Measurements from ENCODE around the gene UTY. TPM values are rescaled to one million over a fixed set of nuclear protein-coding genes. Genes with fewer than 3 reads are reported as not detected.

Gene UTY
- total RNA-seq, 3 donors from 2014 or later, result 32.5 to 35.4 TPM; not detected in 1

DNA sequence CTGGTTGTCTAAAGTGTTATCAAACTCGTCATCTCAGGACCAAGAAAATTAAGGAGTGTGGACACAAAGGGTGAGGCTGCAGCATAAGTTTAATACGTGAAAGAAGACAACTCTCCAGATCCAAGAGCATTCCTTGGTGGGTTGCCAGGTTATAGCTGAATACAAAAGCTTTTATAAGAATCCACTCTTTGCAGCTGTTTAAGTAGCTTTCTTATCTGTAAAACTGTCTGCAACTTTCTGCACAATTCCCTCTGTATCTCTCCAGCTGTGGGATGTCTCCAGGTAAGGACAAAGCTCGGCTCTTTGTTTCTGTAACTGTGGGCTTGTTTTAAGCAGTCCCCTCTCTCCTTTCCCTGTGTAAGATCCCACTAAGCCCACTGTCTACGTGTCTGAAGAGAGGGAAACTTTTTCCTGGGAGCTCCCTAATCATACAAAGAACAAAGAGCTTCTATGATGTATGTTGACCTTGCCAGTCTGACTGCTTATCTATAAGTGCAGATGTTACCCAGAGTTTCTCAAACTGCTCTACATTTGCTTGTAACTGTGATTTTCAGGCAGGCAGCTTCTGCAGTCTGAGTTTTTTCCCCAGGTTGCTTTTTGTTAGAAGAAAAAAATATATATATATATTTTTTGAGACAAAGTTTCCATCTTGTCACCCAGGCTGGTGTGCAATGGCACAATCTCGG, 268.7 kb downstream of the UTY start:
- TF ChIP-seq, protein P1, sequence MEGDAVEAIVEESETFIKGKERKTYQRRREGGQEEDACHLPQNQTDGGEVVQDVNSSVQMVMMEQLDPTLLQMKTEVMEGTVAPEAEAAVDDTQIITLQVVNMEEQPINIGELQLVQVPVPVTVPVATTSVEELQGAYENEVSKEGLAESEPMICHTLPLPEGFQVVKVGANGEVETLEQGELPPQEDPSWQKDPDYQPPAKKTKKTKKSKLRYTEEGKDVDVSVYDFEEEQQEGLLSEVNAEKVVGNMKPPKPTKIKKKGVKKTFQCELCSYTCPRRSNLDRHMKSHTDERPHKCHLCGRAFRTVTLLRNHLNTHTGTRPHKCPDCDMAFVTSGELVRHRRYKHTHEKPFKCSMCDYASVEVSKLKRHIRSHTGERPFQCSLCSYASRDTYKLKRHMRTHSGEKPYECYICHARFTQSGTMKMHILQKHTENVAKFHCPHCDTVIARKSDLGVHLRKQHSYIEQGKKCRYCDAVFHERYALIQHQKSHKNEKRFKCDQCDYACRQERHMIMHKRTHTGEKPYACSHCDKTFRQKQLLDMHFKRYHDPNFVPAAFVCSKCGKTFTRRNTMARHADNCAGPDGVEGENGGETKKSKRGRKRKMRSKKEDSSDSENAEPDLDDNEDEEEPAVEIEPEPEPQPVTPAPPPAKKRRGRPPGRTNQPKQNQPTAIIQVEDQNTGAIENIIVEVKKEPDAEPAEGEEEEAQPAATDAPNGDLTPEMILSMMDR (IDR thresholded peaks at IDR 0.05), result no peak
- Histone ChIP-seq H3K4me1 (ENCODE audit: low read depth) (no peaks in the 10 kb centered on the region), H3K9me3 (no peaks in the 10 kb centered on the region), H3K36me3 (ENCODE audit: low read depth) (no peaks in the 10 kb centered on the region), H3K4me3 (no peak overlapping the region)
- no peak for DNase-seq
- ATAC-seq, result no peak
- intact Hi-C loops (cut with DNase I, micrococcal nuclease), result no loop called here

DNA sequence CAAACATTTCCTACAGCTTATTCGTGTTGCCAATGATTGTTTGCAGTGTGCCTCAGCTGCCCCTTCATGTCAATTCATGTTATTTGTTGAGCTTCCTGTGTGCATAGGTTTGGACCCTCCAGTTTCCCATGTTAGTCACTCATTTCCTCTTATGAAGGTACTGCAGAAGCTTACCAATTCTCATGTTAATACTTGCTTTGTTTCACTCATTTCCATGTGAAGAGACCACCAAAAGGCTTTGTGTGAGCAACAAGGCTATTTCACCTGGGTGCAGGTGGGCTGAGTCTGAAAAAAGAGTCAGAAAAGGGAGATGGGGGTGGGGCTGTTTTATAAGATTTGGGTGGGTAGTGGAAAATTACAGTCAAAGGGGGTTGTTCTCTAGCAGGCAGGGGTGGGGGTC, 274.6 kb downstream of the UTY start:
- no peak for DNase-seq
- no peak for ATAC-seq
- TF ChIP-seq, protein P1 (IDR thresholded peaks at IDR 0.05), result no peak
- no peaks in the 10 kb centered on the region for H3K36me3 ChIP-seq (ENCODE audit: low read depth)
- H3K4me3 ChIP-seq, result no peak overlapping the region
- no peaks in the 10 kb centered on the region for H3K9me3 ChIP-seq
- intact Hi-C loops (cut with DNase I, micrococcal nuclease), result no loop called here
- H3K4me1 ChIP-seq (ENCODE audit: low read depth), result no peaks in the 10 kb centered on the region

Other genes starting within 250 kb of the UTY start
- 1 to 10 TPM in 2 of 3 donors, not detected in 1; 2.9 to 4.4 TPM for gene TMSB4Y, start 223.9 kb upstream of the UTY start, total RNA-seq

Data from mucosa of descending colon (tissue), 3 donors.